ENCODE data around the gene DAP. TPM values are rescaled to one million over a fixed set of nuclear protein-coding genes. Genes with fewer than 3 reads are reported as not detected.

Gene DAP
- total and polyA plus RNA-seq, 2 donors (not counting 1 experiment from before 2014, with no cell fraction given), result 56.6 to 158 TPM

GRCh38 chr5:10652151-10652550 is 108.9 kb downstream of the DAP start:
- H3K4me3 ChIP-seq (replicated peaks in 1 of 4; ENCODE audit: control extremely low read depth in 1 of 4, insufficient read depth in 1 of 4, low read depth in 3 of 4, low read length in 4 of 4), result no peak overlapping the region
- H4K20me1 ChIP-seq (ENCODE audit: control insufficient read depth, extremely low read depth, insufficient read depth, low read length), result no peaks in the 10 kb centered on the region
- DNase-seq (ENCODE audit: low read depth in 2 of 2), result peak; percentile 17 to 43
- H3K79me2 ChIP-seq (ENCODE audit: control insufficient read depth, insufficient read depth, low read length), result no peaks in the 10 kb centered on the region
- TF ChIP-seq CTCF (conservative IDR thresholded peaks at IDR 0.05 in 1 of 2, IDR thresholded peaks at IDR 0.05 in 1 of 2; ENCODE audit: low read depth in 1 of 2, low read length in 2 of 2), result no peak
- no peak for TF ChIP-seq EZH2 (IDR thresholded peaks at IDR 0.05; ENCODE audit: low read length, missing control alignments)
- H3K27me3 ChIP-seq (ENCODE audit: control insufficient read depth, insufficient read depth, low read length), result no peaks in the 10 kb centered on the region
- H3K27ac ChIP-seq (ENCODE audit: insufficient read depth, low read length), result no peak overlapping the region
- no peak overlapping the region for H3K9ac ChIP-seq (ENCODE audit: insufficient read depth, low read length)
- no peaks in the 10 kb centered on the region for H3K4me1 ChIP-seq (ENCODE audit: control insufficient read depth, extremely low read depth, insufficient read depth, low read length)
- no peaks in the 10 kb centered on the region for H3K9me3 ChIP-seq (ENCODE audit: control insufficient read depth, insufficient read depth, low read depth, low read length)
- no peak overlapping the region for H3K4me2 ChIP-seq (ENCODE audit: extremely low read depth, insufficient read depth, low read length)
- no peaks in the 10 kb centered on the region for H3K36me3 ChIP-seq (ENCODE audit: control insufficient read depth, insufficient read depth, low read length)
- no peak overlapping the region for H2AFZ ChIP-seq (ENCODE audit: low read length)

- no peak overlapping the region for H3K27ac ChIP-seq (ENCODE audit: insufficient read depth, low read length)
- H3K4me2 ChIP-seq (ENCODE audit: extremely low read depth, insufficient read depth, low read length), result no peak overlapping the region
- H3K4me3 ChIP-seq (replicated peaks in 1 of 4; ENCODE audit: control extremely low read depth in 1 of 4, insufficient read depth in 1 of 4, low read depth in 3 of 4, low read length in 4 of 4), result no peak overlapping the region
- no peaks in the 10 kb centered on the region for H3K9me3 ChIP-seq (ENCODE audit: control insufficient read depth, insufficient read depth, low read depth, low read length)
- DNase-seq (ENCODE audit: low read depth in 2 of 2), result peak; percentile 16 to 42
- TF ChIP-seq EZH2 (IDR thresholded peaks at IDR 0.05; ENCODE audit: low read length, missing control alignments) (no peak), CTCF (conservative IDR thresholded peaks at IDR 0.05 in 1 of 2, IDR thresholded peaks at IDR 0.05 in 1 of 2; ENCODE audit: low read depth in 1 of 2, low read length in 2 of 2) (no peak)
- H3K36me3 ChIP-seq (ENCODE audit: control insufficient read depth, insufficient read depth, low read length), result no peaks in the 10 kb centered on the region
- H3K27me3 ChIP-seq (ENCODE audit: control insufficient read depth, insufficient read depth, low read length), result no peaks in the 10 kb centered on the region
- H2AFZ ChIP-seq (ENCODE audit: low read length), result no peak overlapping the region
- H3K9ac ChIP-seq (ENCODE audit: insufficient read depth, low read length), result no peak overlapping the region
- no peaks in the 10 kb centered on the region for H3K4me1 ChIP-seq (ENCODE audit: control insufficient read depth, extremely low read depth, insufficient read depth, low read length)
- H3K79me2 ChIP-seq (ENCODE audit: control insufficient read depth, insufficient read depth, low read length), result no peaks in the 10 kb centered on the region
- no peaks in the 10 kb centered on the region for H4K20me1 ChIP-seq (ENCODE audit: control insufficient read depth, extremely low read depth, insufficient read depth, low read length)
Observed at GRCh38 chr5:10649666-10650380, 111.2 kb downstream of the DAP start.

- Histone ChIP-seq H3K9me3 (ENCODE audit: control insufficient read depth, insufficient read depth, low read depth, low read length) (no peaks in the 10 kb centered on the region), H3K79me2 (ENCODE audit: control insufficient read depth, insufficient read depth, low read length) (no peaks in the 10 kb centered on the region), H3K4me3 (replicated peaks in 1 of 4; ENCODE audit: control extremely low read depth in 1 of 4, insufficient read depth in 1 of 4, low read depth in 3 of 4, low read length in 4 of 4) (no peak overlapping the region), H3K9ac (ENCODE audit: insufficient read depth, low read length) (no peak overlapping the region), H3K4me2 (ENCODE audit: extremely low read depth, insufficient read depth, low read length) (no peak overlapping the region), H3K4me1 (ENCODE audit: control insufficient read depth, extremely low read depth, insufficient read depth, low read length) (no peaks in the 10 kb centered on the region), H3K27me3 (ENCODE audit: control insufficient read depth, insufficient read depth, low read length) (no peaks in the 10 kb centered on the region), H4K20me1 (ENCODE audit: control insufficient read depth, extremely low read depth, insufficient read depth, low read length) (no peaks in the 10 kb centered on the region), H3K27ac (ENCODE audit: insufficient read depth, low read length) (no peak overlapping the region), H3K36me3 (ENCODE audit: control insufficient read depth, insufficient read depth, low read length) (no peaks in the 10 kb centered on the region), H2AFZ (ENCODE audit: low read length) (no peak overlapping the region)
- no peak for TF ChIP-seq EZH2 (IDR thresholded peaks at IDR 0.05; ENCODE audit: low read length, missing control alignments)
- TF ChIP-seq CTCF (conservative IDR thresholded peaks at IDR 0.05 in 1 of 2, IDR thresholded peaks at IDR 0.05 in 1 of 2; ENCODE audit: low read depth in 1 of 2, low read length in 2 of 2), result no peak
- DNase-seq (ENCODE audit: low read depth in 2 of 2), result no peak
Observed at GRCh38 chr5:10648806-10649665, 112.0 kb downstream of the DAP start.

All from fibroblast of lung (primary cell).